Thymus (tissue), 11 donors: ENCODE results near the gene AAR2. TPM values are rescaled to one million over a fixed set of nuclear protein-coding genes. Genes with fewer than 3 reads are reported as not detected.

Experiments used
- DNase-seq, 9 donors: peaks; one replicate each; pipeline ENCODE4 v3.0.0-alpha.2; 2013; ENCODE audit warnings: low spot score in 9 of 9, low read depth in 6 of 9, missing footprints in 1 of 9
- H3K27ac ChIP-seq, 2 donors: one replicate each; pipeline ENCODE4 v1.5.1; 2013; ENCODE audit warnings: control low read depth in 1 of 2, low read depth in 1 of 2, low read length in 1 of 2, mild to moderate bottlenecking in 1 of 2, moderate library complexity in 1 of 2
- H3K27me3 ChIP-seq, 2 donors: one replicate each; pipeline ENCODE4 v1.5.1; 2013; ENCODE audit warnings: low read length in 1 of 2; ENCODE audit not compliant: control insufficient read depth in 2 of 2, insufficient read depth in 1 of 2
- H3K36me3 ChIP-seq, 2 donors: one replicate each; pipeline ENCODE4 v1.5.1; 2013; ENCODE audit warnings: low read length in 1 of 2, mild to moderate bottlenecking in 1 of 2, moderate library complexity in 1 of 2; ENCODE audit not compliant: control insufficient read depth in 2 of 2, insufficient read depth in 2 of 2
- H3K4me1 ChIP-seq, 2 donors: one replicate each; pipeline ENCODE4 v1.5.1; 2013; ENCODE audit warnings: low read length in 2 of 2; ENCODE audit not compliant: control insufficient read depth in 2 of 2, insufficient read depth in 2 of 2
- H3K4me3 ChIP-seq, 2 donors: one replicate each; pipeline ENCODE4 v1.5.1; 2013; ENCODE audit warnings: low read length in 2 of 2, control low read depth in 1 of 2, mild to moderate bottlenecking in 1 of 2
- H3K9me3 ChIP-seq, 2 donors: one replicate each; pipeline ENCODE4 v1.5.1; 2013; ENCODE audit warnings: low read length in 1 of 2, mild to moderate bottlenecking in 1 of 2; ENCODE audit not compliant: control insufficient read depth in 2 of 2, insufficient read depth in 1 of 2
- WGBS: extraction: QIAGEN DNeasy Blood & Tissue Kit; methylation state at CpG from one replicate; pipeline ENCODE4 v1.1.7; 2013; 5-methylcytosine and 5-hydroxymethylcytosine counted together
- polyA plus RNA-seq: library from polyadenylated mRNA; stranded (reverse); fragments of 200-250 nt; gene quantifications from one replicate; pipeline ENCODE4 v1.2.3, GENCODE V29; 2013
- total RNA-seq: library from RNA; stranded (reverse); fragments of 120-200 nt; gene quantifications from one replicate; pipeline ENCODE4 v1.2.4, GENCODE V29; 2013
- donor health status: healthy.

AAR2 gene
- total and polyA plus RNA-seq, 2 donors = 24.5 to 26.0 TPM

DNA sequence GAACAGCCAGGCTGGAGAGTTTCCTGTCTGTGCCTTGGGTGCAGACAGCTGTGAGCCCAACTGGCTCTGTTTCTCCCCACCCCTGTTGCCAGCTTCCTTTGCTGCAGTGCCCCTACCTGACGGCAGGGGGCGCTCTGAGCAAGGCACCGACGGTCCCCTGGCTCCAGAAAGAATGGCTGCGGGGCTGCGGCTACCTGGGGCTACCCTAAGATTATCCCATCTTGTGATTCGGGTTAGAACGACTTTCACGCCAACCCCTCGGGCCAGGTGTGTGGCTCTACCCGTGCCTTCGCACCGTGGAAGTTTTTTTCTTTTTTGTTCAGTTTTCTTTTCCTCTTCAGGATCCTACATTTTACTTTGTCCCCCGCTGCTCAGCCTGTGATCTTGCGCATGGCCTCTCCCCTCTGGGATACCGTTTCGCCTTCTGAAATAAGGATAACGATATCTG lies 33.4 kb upstream of the AAR2 start:
- H3K36me3 ChIP-seq = no peaks in the 10 kb centered on the region
- peaks cover 0 to 15% of the 10 kb centered on the region in 2 donors for H3K27me3 ChIP-seq
- peak; percentile 9 to 74 (median 41) for DNase-seq
- H3K27ac ChIP-seq = no peak overlapping the region
- H3K4me3 ChIP-seq = no peak overlapping the region
- 27% methylated on average over 18 of the region's 18 CpGs for WGBS
- no peaks in the 10 kb centered on the region for H3K9me3 ChIP-seq
- H3K4me1 ChIP-seq = no peaks in the 10 kb centered on the region

DNA sequence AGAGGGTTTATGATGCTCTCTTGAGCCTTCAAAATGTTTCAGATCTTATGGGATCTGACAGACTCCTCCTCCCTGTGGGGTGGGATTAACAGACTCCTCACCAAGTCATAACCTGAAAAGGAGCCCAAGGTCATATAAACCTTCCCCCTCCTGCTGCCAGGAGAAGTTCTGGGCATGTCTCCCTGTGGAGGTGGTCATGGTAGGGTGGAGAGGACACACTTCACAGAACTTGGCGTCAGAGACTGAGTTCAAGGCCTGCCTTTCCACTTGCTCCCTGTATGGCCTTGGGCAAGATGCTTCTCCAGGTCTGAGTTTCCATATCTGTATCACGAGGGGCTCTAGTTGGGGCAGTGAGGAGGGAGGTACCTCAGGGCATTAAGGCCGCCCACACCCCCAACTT lies 32.4 kb upstream of the AAR2 start:
- 93% methylated on average over 3 of the region's 3 CpGs for WGBS
- no peak for DNase-seq

DNA sequence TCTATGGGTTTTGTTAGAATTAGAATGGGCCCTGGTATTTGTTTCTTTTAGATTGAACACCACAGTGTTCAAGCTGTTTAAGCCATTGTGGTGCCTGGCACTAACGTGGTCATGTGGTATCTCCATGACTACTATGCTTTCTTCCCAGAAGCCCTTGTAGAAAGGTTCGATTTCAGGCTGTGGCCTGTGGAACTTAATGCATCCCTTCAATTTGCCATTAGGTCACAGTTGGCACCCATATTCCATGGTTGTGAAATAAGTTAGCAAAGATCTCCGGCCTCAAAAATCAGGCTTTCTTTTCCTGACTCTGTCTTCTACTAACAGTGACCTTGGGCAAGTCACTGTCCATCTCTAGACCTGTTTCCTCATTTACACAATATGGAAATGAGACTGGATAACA lies 31.3 kb upstream of the AAR2 start:
- Histone ChIP-seq H3K4me3 (no peak overlapping the region), H3K27me3 (peaks cover 0 to 15% of the 10 kb centered on the region in 2 donors), H3K27ac (no peak overlapping the region), H3K4me1 (no peaks in the 10 kb centered on the region), H3K36me3 (no peaks in the 10 kb centered on the region), H3K9me3 (no peaks in the 10 kb centered on the region)
- DNase-seq = no peak
- 91% methylated on average over 3 of the region's 3 CpGs for WGBS

More for the DNA sequence above, 32.4 kb upstream of the AAR2 start:
- no peaks in the 10 kb centered on the region for H3K4me1 ChIP-seq
- H3K27ac ChIP-seq = no peak overlapping the region
- H3K27me3 ChIP-seq = peaks cover 0 to 15% of the 10 kb centered on the region in 2 donors
- no peaks in the 10 kb centered on the region for H3K36me3 ChIP-seq
- no peak overlapping the region for H3K4me3 ChIP-seq
- no peaks in the 10 kb centered on the region for H3K9me3 ChIP-seq

DNA sequence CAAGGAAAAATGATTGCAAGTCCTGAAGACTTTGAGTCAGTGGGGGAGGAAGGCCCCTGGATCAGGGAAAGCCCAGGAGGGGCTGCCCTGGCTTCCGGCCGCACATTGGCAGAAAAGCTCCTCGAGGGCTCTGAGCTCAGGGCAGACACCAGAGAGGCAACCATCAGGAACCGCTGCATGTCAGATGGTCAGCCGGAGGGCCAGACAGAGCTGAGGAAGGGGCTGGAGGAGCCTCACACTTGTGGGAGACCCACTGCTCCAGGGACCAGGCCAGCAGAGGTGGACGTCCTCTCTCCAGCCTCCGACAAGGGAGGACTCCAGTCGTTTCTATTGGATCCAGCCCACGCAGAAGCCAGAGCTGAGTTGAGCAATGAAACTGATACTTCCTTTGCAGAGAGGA lies 30.2 kb upstream of the AAR2 start:
- Histone ChIP-seq H3K27ac (no peak overlapping the region), H3K4me1 (no peaks in the 10 kb centered on the region), H3K9me3 (no peaks in the 10 kb centered on the region), H3K4me3 (no peak overlapping the region), H3K36me3 (no peaks in the 10 kb centered on the region), H3K27me3 (peaks cover 0 to 11% of the 10 kb centered on the region in 2 donors)
- no peak for DNase-seq
- WGBS = 92% methylated on average over 9 of the region's 9 CpGs

DNA sequence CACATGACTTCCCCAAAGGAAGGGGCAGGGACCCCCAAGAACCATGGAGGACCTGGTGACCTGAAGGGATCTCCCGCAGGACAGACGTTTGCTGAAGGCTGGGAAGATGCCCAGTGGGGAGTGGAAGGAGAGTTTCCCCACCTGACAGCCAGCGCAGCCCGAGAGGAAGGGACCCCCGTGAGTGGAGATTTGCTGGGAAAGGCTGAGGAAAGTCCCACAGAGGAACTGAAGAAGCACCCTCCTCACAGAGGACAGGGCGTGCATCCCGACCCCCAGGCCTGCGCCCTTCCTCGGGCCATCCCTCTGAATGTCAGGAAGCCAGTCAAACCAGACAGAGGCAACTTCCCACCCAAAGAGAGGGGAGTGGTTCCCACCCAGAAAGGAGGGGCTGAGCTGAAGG lies 29.6 kb upstream of the AAR2 start:
- Histone ChIP-seq H3K4me1 (no peaks in the 10 kb centered on the region), H3K27ac (no peak overlapping the region), H3K9me3 (no peaks in the 10 kb centered on the region), H3K27me3 (peaks cover 0 to 11% of the 10 kb centered on the region in 2 donors), H3K36me3 (no peaks in the 10 kb centered on the region), H3K4me3 (no peak overlapping the region)
- 92% methylated on average over 9 of the region's 9 CpGs for WGBS
- DNase-seq = no peak

DNA sequence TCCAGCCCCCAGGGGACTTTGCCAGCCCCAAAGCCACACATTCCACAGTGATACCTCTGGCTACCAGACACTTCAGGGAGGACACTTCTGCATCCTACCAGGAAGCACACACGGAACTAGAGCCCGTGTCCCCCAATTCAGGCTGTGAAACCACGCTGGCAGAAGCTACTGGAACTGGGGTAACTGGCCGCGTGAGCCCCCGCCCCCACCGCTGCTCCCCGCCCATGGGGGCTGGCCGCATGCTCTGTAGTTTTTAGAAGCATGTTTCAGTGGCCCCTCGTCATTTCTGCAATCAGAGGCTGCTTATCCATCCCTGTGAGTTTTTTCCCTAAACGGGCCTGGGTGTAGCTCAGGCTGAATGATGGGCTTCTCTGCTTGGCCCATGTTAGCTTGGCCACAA lies 28.7 kb upstream of the AAR2 start:
- no peaks in the 10 kb centered on the region for H3K9me3 ChIP-seq
- DNase-seq = no peak
- no peak overlapping the region for H3K27ac ChIP-seq
- H3K4me1 ChIP-seq = no peaks in the 10 kb centered on the region
- H3K36me3 ChIP-seq = no peaks in the 10 kb centered on the region
- 94% methylated on average over 11 of the region's 11 CpGs for WGBS
- H3K4me3 ChIP-seq = no peak overlapping the region
- H3K27me3 ChIP-seq = peaks cover 0 to 11% of the 10 kb centered on the region in 2 donors

DNA sequence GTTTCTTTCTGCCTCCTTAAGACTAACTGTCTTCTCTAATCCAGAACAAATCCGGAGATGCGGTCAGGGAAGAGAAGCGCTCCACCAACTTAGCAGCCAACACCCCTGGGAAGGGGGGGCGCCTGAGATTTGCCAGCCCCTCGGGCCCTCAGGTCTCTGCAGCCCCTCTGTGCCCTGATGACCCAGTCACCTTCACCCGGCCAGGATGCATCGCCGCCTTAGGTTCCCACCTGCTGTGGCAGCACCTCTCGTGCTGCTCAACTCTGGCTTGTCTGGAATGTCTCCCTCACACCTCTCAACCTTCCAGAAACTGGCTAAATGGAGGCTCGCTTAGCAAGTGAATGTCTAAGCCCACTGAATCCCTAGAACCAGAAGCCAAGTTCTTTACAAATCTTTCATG lies 28.0 kb upstream of the AAR2 start:
- Histone ChIP-seq H3K27me3 (peaks cover 0 to 6% of the 10 kb centered on the region in 2 donors), H3K9me3 (no peaks in the 10 kb centered on the region), H3K4me1 (no peaks in the 10 kb centered on the region), H3K27ac (no peak overlapping the region), H3K4me3 (no peak overlapping the region), H3K36me3 (no peaks in the 10 kb centered on the region)
- 96% methylated on average over 10 of the region's 10 CpGs for WGBS
- DNase-seq = no peak

DNA sequence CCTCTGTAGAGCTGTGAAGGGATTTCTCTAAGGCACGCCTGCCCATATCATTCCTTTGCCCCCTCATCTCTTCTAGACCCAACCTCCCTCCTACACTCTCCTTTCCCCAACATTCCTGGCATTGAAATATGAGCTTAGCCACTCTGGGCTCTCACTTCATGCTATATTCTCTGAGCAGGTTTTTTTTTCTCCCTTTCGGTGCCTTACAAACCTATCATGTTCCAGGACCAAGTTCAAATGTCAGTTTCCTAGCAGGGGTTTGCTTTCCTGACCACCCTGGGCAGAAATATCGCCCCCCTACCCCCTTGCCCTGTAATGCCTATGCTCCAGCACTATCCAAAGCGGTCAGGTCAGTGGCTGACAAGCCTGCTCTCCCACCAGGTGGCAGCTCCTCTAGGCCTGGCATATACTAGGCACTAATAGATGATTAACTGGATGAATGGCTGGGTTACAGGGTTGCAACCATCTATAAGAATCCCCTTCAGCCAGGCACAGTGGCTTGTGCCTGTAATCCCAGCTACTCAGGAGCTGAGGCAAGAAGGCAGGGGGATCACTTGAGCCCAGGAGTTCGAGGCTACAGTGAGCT lies 25.7 kb upstream of the AAR2 start:
- H3K4me1 ChIP-seq = no peaks in the 10 kb centered on the region
- DNase-seq = no peak
- no peaks in the 10 kb centered on the region for H3K36me3 ChIP-seq
- 92% methylated on average over 5 of the region's 5 CpGs for WGBS
- no peaks in the 10 kb centered on the region for H3K9me3 ChIP-seq
- no peaks in the 10 kb centered on the region for H3K27me3 ChIP-seq
- H3K4me3 ChIP-seq = no peak overlapping the region
- H3K27ac ChIP-seq = no peak overlapping the region

DNA sequence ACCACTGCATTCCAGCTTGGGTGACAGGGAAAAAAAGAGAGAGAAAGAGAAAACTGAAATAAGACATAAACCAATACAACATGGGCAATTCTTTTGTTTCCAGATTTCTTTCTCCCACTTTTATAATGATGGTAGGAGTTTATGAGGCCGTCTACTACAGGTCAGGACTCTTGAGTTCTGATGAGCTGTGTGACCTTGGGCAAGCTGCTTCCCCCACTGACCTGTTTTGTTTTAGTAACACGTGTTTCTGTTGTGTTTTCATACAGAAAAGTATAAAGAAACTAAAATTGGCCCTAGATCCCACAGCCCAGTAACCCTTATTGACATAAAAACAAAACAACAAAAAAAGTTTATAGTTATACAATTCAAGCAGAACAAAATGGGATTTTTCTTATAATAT lies 22.9 kb upstream of the AAR2 start:
- no peaks in the 10 kb centered on the region for H3K9me3 ChIP-seq
- no peak overlapping the region for H3K4me3 ChIP-seq
- no peak for DNase-seq
- no peak overlapping the region for H3K27ac ChIP-seq
- H3K27me3 ChIP-seq = no peaks in the 10 kb centered on the region
- no peaks in the 10 kb centered on the region for H3K4me1 ChIP-seq
- 82% methylated on average over 2 of the region's 2 CpGs for WGBS
- no peaks in the 10 kb centered on the region for H3K36me3 ChIP-seq
